AG09309 (cell line): ENCODE measurements around the gene PELI3.
A peak's percentile ranks its signal among the peaks of the same experiment; 100 is the strongest.

Source experiments
- DNase-seq: peaks from one replicate; pipeline ENCODE4 v3.0.0-alpha.2; 2010; ENCODE audit warnings: low read depth
- H3K4me3 ChIP-seq: 2 replicates; pipeline ENCODE4 v1.5.1; 2011; ENCODE audit warnings: mild to moderate bottlenecking, low read depth, low read length, moderate library complexity; ENCODE audit not compliant: control insufficient read depth
- TF ChIP-seq, protein P1 (sequence below): IDR thresholded peaks from 2 replicates; pipeline ENCODE4 v1.5.1; 2011; ENCODE audit warnings: mild to moderate bottlenecking, low read depth, low read length, inconsistent platforms; ENCODE audit not compliant: insufficient read depth, control insufficient read depth; ENCODE audit errors: missing control alignments

PELI3 gene

DNA sequence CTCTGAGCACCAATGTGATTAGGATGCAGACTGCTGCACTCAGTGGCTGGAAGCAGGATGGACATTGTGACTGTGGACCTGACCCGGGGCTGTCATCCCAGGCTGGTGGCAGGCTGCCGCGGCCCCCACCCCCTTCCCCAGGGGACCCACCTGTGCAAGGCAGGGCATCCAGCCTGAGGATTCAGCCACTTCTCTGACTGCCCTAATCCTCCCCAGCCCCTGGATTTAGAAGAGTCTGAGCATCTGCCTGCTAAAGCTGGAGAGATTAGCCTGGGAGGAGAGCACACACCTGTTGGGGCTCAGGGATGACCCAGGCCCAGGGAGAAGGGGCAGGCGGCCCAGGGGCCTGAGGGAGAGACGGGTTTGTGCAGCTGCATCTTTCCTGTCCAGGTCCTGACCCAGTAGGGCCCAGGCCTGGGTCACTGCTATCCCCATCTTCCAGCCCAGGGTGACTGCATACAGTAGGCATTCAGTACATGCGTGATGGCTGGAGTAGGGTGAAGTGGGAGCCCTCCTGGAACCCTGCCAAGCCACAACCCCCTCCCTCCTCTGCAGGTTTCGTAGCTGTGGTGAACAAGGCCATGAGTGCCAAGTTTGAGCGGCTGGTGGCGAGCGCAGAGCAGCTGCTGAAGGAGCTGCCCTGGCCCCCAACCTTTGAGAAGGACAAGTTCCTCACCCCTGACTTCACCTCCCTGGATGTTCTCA lies 25.6 kb downstream of the PELI3 start:
- TF ChIP-seq, protein P1, sequence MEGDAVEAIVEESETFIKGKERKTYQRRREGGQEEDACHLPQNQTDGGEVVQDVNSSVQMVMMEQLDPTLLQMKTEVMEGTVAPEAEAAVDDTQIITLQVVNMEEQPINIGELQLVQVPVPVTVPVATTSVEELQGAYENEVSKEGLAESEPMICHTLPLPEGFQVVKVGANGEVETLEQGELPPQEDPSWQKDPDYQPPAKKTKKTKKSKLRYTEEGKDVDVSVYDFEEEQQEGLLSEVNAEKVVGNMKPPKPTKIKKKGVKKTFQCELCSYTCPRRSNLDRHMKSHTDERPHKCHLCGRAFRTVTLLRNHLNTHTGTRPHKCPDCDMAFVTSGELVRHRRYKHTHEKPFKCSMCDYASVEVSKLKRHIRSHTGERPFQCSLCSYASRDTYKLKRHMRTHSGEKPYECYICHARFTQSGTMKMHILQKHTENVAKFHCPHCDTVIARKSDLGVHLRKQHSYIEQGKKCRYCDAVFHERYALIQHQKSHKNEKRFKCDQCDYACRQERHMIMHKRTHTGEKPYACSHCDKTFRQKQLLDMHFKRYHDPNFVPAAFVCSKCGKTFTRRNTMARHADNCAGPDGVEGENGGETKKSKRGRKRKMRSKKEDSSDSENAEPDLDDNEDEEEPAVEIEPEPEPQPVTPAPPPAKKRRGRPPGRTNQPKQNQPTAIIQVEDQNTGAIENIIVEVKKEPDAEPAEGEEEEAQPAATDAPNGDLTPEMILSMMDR: no peak
- no peak for DNase-seq
- H3K4me3 ChIP-seq: no peak overlapping the region

DNA sequence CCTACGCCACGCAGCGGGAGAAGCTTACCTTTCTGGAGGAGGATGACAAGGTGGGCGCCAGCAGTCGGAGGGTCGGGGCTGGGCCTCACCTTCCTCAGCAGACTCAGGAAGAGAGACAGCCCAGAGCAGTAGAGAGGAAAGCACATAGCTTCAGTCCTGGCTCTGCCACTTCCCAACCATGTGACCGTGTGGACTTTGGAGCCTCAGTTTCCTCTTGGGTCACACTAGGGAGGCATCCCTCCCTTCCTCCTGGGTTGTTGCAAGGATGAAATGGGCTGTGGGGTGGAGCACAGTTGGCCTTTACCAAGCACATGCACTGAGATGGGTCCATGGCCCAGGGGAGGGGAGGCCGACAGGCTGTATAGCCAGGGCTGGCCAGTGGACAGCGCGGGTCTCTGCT lies 26.4 kb downstream of the PELI3 start:
- H3K4me3 ChIP-seq: no peak overlapping the region
- TF ChIP-seq, protein P1: no peak
- DNase-seq: no peak

DNA sequence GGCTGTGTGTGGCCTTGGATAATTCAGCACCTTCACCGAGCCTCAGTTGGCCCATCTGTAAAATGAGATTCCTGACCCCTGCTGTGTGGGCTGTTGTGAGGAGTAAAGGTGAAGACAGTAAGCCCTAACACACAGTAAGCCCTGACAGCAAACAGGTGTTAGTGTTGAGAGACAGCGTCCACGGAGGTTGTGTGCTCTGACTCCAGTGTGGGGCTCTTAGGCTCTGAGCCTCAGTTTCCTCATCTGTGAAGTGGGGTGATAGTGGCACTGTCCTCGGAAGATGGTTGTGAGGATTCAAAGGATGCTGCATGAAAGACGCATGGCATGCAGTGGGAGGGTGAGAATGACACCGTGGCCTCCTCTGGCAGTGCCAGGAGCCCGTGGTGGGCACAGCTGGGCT lies 27.8 kb downstream of the PELI3 start:
- TF ChIP-seq, protein P1: no peak
- DNase-seq: no peak
- no peak overlapping the region for H3K4me3 ChIP-seq

DNA sequence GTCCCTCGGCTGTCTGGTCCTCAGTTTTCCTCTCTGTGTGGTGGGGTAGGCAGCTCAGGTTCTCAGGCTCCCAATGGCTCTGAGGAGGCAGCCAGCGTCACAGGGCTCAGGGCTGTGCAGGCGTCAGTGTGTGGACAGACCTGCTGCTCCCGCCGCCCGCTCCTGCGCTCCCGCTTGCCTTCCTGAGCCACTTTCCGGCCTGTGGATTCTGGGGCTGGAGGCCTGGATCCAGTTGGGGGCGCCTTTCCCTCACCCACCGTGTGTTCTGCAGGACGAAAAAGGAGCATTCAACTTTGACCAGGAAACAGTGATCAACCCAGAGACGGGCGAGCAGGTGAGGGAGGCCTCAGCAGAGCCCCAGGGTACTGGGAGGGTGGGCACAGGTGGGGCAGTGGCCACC lies 28.2 kb downstream of the PELI3 start:
- TF ChIP-seq, protein P1: no peak
- DNase-seq: no peak
- no peak overlapping the region for H3K4me3 ChIP-seq

DNA sequence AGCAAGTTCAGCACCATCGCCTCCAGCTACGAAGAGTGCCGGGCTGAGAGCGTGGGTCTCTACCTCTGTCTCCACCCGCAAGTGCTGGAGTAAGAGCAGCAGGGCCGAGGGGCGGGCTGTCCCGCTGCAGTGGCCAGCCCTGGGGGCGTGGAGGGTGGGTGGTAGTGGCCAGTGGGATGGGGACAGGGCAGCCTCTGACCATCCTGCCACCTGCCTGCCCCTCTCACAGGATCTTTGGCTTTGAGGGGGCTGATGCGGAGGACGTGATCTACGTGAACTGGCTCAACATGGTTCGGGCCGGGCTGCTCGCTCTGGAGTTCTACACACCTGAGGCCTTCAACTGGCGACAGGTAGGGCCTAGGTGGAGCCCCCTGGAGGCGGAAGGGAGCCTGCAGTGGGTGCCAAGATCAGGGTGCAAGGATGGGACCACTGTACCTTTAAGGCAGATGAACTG lies 28.7 kb downstream of the PELI3 start:
- no peak overlapping the region for H3K4me3 ChIP-seq
- TF ChIP-seq, protein P1: peak; percentile 43
- DNase-seq: no peak

DNA sequence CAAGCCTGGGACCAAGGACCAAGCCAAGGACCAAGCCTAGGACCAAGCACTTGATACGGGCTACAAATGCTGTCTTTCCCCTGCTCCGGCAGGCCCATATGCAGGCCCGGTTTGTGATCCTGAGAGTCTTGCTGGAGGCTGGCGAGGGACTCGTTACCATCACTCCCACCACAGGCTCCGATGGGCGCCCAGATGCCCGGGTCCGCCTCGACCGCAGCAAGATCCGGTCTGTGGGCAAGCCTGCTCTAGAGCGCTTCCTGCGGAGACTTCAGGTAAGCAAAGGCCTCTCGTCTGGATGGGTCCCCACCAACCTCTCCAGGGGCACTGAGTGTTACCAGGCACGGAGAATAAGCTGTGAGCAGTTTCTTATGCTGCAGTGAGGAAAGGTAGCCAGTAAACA lies 30.5 kb downstream of the PELI3 start:
- no peak for DNase-seq
- TF ChIP-seq, protein P1: no peak
- H3K4me3 ChIP-seq: no peak overlapping the region
